GM19239 (cell line): ENCODE results near the gene CDH18.

ENCODE experiments used
- DNase-seq: peaks from one replicate; pipeline ENCODE4 v3.0.0; 2011; ENCODE audit warnings: low spot score; ENCODE audit not compliant: insufficient read length
- FAIRE-seq: peaks from 2 replicates; lab custom pipeline; 2011; peaks lifted over from hg19 to GRCh38; lab: Jason Lieb, UNC

CDH18 gene, protein sequence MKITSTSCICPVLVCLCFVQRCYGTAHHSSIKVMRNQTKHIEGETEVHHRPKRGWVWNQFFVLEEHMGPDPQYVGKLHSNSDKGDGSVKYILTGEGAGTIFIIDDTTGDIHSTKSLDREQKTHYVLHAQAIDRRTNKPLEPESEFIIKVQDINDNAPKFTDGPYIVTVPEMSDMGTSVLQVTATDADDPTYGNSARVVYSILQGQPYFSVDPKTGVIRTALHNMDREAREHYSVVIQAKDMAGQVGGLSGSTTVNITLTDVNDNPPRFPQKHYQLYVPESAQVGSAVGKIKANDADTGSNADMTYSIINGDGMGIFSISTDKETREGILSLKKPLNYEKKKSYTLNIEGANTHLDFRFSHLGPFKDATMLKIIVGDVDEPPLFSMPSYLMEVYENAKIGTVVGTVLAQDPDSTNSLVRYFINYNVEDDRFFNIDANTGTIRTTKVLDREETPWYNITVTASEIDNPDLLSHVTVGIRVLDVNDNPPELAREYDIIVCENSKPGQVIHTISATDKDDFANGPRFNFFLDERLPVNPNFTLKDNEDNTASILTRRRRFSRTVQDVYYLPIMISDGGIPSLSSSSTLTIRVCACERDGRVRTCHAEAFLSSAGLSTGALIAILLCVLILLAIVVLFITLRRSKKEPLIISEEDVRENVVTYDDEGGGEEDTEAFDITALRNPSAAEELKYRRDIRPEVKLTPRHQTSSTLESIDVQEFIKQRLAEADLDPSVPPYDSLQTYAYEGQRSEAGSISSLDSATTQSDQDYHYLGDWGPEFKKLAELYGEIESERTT

GRCh38 chr5:19987612-19988361 lies at the start of gene CDH18:
TSS of gene CDH18 (minus strand) at chr5:19988200. CDS start at chr5:19838986, 149,214 bp downstream.
- DNase-seq (no peak), FAIRE-seq (no peak)

GRCh38 chr5:20034717-20035116 lies 46.7 kb upstream of the CDH18 start:
- DNase-seq: no peak
- no peak for FAIRE-seq

DNA sequence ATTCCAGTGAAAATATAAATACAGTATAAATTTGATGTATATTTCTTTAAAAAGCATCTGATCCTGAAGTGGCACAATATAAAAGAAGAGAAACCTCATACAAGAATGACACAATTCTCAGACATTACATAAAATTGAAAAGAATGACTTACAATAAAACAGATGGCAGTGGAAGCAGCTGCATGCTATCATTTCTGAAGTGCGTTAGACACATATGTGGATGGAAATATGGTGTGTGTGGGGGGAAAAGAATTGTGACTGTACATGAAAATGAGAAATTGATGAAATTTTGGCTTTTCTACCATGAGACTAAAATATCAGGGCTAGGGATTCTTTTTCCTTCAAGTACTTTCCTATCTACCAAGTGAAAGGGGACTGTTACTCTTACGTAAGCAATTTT lies 45.9 kb upstream of the CDH18 start:
- FAIRE-seq: no peak

DNA sequence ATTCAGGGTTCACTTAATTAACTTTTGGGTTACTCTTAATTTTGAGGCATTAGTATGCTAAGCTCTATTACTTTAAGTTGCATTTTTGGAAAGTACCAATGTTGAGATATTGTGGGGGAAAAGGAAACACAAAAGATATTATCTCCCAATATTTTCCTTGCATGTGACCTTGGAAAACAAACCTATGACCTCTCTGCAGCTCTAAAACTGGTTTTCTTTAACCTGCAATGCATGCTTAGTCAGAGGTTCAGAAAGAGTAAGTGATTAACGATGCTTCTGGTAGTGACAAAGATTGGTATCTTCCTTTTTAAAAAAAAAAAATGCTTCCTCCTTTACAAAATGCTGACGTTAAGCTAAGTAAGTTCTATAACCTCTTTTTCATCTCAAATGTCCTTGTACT lies 44.9 kb upstream of the CDH18 start:
- DNase-seq (no peak), FAIRE-seq (no peak)

More for the DNA sequence above, 45.9 kb upstream of the CDH18 start:
- no peak for DNase-seq

DNA sequence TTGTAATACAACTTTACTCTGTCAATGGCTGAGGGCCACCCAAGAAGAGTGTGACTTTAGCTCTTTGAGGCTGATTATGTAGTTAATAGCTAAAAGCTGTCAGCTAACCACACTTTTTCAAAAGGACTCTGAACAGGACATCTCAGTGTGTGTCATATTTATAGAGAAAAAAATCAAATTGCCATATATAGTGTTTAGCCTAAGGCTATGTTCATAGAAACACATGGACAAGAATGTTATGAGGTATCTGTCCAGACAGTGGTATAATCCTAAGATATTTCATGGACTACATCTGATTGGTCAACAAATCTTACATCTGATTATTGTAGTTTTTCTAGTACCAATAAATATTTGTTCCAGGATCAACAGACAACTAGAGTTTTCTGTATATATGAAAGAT lies 42.1 kb upstream of the CDH18 start:
- FAIRE-seq (no peak), DNase-seq (no peak)

DNA sequence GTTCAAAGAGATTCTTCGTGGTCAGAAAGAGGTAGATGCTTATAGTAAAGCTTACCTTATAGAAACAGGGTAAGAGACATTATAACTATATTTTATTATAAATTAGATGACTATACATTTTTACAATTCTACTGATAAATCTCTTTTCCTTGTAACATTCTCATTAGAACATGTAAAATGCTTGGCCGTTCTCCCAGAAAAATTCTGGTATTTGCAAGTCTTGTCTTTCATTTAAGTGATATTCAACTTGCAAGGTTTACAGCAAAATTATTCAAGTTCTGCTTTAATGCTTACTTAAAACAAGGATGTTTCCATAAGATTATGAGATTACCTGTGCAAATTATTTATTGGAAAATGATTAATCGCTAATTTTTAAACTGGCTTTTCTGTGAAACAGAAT lies 41.3 kb upstream of the CDH18 start:
- FAIRE-seq (no peak), DNase-seq (no peak)

DNA sequence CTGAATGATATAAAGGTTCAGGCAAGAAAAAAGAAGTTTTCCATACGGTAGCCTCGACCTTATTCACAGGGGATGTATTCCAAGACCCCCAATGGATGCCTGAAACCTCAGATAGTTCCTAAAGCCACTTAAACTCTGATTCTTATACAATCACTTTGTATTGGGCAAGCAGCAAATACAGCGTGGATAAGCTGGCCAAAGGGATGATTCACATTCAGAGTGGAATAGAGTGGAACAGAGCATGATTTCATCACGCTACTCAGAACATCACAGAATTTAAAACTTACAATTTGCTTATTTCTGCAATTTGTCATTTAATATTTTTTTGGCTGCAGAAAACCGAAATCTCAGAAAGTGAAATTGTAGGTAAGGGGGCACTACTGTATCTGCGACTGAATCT lies 40.5 kb upstream of the CDH18 start:
- FAIRE-seq (no peak), DNase-seq (no peak)

DNA sequence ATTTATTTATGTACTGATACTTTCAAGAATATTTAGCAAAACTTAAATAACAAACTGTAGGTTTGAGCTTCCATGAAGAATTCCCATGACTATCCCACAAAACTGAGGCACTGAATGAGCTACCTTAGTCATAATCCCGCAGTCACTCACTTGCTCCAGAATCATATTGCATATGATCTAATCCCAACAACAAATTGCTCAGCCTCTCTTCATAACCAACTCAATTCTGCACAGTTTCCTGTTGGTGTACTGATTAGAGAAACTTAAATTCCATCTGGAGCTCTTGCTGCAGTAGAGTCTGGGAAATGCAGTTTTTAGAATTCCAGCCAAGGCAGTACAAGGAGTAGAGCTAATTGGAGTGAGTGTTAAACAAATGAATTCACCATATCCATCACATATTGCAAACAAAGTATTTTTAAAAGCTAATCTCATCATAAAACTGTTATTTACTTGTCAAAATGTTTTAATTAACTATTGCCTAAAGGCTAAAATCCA lies 35.7 kb upstream of the CDH18 start:
- FAIRE-seq: no peak
- DNase-seq: no peak

GRCh38 chr5:20020247-20020646 lies 32.2 kb upstream of the CDH18 start:
- no peak for DNase-seq
- no peak for FAIRE-seq

DNA sequence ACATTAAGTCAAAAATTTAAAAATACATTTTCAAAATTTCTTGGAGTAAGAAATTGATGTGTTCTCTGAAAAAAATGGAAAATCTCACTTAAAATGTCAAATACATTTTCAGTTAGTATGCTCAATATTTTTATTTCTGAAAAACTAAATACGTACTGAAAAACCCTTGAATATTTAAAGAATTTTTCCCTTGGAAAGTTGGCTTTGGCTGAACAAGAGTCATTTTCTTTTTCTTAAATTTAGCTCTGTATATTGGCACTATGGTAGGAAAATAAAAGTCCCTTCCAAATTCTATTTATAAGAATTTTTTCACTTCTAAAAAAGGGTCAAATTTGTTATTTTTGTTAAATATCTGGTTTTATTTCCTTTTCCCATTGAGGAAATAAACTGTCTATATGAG lies 29.0 kb upstream of the CDH18 start:
- DNase-seq (no peak), FAIRE-seq (no peak)

DNA sequence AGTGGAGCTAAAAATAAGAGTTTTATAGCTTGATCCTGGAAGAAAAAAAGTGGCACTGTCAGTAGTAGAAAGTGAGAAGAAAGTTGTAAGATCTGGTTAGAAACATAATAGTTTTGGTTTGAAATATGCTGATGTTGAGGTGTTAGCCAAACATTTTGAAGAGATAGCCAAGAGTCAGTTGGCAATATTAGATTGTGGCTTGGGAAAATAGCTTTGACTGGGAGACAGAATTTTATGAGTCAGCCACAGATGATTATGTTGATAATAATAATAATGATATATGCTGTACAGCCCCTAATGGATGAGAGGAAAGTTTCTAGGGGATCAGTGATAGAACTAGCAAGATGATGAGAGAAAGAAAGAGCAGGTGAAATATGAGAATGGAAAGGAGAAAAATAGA lies 12.4 kb upstream of the CDH18 start:
- FAIRE-seq: no peak

DNA sequence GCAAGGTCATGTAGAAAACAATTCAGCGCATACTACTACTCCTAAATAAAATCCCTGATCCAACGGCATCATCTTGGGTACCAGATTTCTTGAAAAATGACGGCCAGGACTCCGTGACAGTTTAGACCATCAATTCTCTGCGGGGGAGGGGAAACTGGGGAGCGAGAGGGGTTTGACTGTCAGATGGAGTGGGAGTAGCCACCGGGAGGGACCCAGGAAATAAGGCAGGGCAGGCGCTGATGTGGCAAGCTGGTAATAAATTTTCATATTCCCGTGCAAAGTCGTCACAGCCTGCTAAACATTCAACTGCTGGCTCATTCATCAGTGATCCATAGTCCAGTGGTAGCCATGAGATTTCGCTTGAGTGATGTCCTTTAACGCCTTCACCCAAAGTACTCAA lies 457 bp upstream of the CDH18 start:
- DNase-seq (no peak), FAIRE-seq (no peak)

More for the DNA sequence above, 12.4 kb upstream of the CDH18 start:
- no peak for DNase-seq

DNA sequence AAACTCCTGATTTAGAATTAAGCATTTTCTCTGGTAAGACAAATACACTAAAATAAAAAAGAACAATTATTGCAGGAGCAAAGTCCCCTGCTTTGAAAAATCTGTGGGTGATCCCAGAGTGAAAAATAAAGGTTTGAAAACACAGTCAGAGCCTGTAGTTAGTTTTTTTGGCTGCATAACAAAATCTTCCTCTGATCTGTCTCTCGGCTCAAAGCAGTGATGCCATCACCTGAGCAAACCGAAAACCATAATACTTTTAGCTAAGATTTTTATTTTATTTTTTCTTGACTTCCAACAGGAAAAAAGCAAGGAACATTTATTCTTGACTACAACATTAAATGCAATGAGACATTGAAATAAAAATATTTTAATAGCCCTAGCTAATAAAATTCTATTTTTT lies 1.2 kb downstream of the CDH18 start:
- DNase-seq: no peak
- FAIRE-seq: no peak

GRCh38 chr5:19986031-19986619 lies 1.9 kb downstream of the CDH18 start:
- DNase-seq (no peak), FAIRE-seq (no peak)

DNA sequence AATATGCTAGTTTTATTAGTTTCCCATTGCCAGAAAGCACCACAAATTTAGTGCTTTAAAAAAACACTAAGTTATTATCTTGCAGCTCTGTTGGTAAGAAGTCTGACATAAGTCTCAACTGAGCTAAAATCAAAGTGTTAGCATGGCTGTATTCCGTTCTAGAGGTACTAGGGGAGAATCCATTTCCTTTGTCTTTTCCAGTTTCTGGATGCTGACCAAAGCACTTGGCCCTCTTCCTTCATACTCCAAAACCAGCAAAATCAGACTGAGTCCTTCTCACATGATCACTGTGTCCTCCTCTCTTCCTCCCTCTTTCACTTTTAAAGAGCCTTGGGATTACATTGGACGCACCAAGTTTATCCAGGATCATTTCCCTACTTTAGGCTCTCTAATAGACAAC lies 9.5 kb downstream of the CDH18 start:
- DNase-seq: no peak
- no peak for FAIRE-seq

- DNase-seq: no peak
- FAIRE-seq: no peak
Observed at GRCh38 chr5:19977099-19977498, 10.9 kb downstream of the CDH18 start.

DNA sequence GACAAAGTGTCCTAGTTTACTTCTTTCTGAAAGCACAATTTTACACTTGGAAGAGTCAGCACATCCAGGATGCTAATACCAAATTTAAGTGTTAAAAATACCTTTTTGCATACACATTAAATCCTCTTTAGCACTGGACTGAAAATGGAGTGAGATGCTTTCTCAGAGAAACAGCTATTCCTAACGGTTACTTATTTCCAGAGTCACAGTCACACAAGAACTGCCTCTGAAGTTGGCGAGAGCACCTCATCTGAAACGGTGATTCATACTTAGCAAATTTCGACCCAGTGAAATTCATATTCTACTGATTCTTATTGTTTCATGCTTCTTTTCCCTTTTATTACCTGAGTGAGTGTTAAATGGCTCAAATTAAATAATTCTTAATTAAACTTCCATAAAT lies 12.2 kb downstream of the CDH18 start:
- FAIRE-seq (no peak), DNase-seq (no peak)

DNA sequence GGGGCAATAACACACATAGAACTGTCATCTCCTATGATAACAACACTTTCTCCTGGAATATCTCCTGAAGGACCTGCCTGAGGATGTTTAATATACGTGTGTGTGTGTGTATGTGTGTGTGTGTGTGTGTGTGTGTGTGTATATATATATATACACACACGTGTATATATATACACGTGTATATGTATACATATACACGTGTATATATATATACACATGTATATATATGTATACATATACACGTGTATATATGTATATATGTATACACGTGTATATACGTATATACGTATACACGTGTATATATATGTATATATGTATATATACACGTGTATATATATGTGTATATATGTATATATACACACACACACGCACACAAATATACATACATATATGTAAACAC lies 27.5 kb downstream of the CDH18 start:
- FAIRE-seq (no peak), DNase-seq (no peak)

- FAIRE-seq (no peak), DNase-seq (no peak)
Observed at GRCh38 chr5:19959830-19960384, 28.1 kb downstream of the CDH18 start.

DNA sequence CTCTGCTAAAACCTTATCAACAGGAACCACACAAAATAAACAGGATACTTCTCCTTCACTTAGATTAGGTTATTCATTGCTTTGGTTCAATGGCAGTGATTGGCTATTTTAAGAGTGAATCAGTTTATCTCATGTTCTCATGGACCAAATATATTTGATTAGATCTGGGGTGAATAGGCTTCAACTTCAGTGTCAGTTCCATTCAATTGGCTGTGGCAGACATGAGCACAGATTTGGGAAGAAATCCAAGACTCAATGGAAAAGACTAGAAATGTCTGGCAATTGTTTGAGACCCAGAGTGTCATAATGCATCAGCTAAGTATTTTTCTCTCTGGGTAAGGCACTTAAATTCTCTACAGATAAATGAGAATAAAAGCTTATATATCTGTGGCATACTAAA lies 37.1 kb downstream of the CDH18 start:
- no peak for FAIRE-seq
- DNase-seq: no peak
